Measurements from ENCODE around the gene MACROD2.
A peak's percentile ranks its signal among the peaks of the same experiment; 100 is the strongest.

MACROD2 gene

GRCh38 chr20:14710951-14711350 lies 715.6 kb downstream of the MACROD2 start:
- DNase-seq (ENCODE audit: low read depth), result no peak

- DNase-seq (ENCODE audit: low read depth), result peak; percentile 18
Measured at GRCh38 chr20:14711652-14712051, 716.3 kb downstream of the MACROD2 start.

- DNase-seq (ENCODE audit: low read depth), result peak; percentile 82
Measured at GRCh38 chr20:14712302-14712739, 717.0 kb downstream of the MACROD2 start.

- no peak for DNase-seq (ENCODE audit: low read depth)
Measured at GRCh38 chr20:14715400-14715799, 720.1 kb downstream of the MACROD2 start.

GRCh38 chr20:14716351-14716801 lies 721.1 kb downstream of the MACROD2 start:
- no peak for DNase-seq (ENCODE audit: low read depth)

GRCh38 chr20:14717134-14717999 lies 722.1 kb downstream of the MACROD2 start:
- DNase-seq (ENCODE audit: low read depth), result no peak

- DNase-seq (ENCODE audit: low read depth), result no peak
Measured at GRCh38 chr20:14720251-14720650, 724.9 kb downstream of the MACROD2 start.

GRCh38 chr20:14721926-14722452 lies 726.7 kb downstream of the MACROD2 start:
- DNase-seq (ENCODE audit: low read depth), result no peak

- DNase-seq (ENCODE audit: low read depth), result no peak
Measured at GRCh38 chr20:14723614-14724013, 728.3 kb downstream of the MACROD2 start.

- DNase-seq (ENCODE audit: low read depth), result no peak
Measured at GRCh38 chr20:14724036-14724435, 728.7 kb downstream of the MACROD2 start.

GRCh38 chr20:14724468-14724867 lies 729.2 kb downstream of the MACROD2 start:
- no peak for DNase-seq (ENCODE audit: low read depth)

- DNase-seq (ENCODE audit: low read depth), result no peak
Measured at GRCh38 chr20:14726591-14726990, 731.3 kb downstream of the MACROD2 start.

GRCh38 chr20:14727485-14728150 lies 732.3 kb downstream of the MACROD2 start:
- DNase-seq (ENCODE audit: low read depth), result no peak

GRCh38 chr20:14729390-14729789 lies 734.1 kb downstream of the MACROD2 start:
- no peak for DNase-seq (ENCODE audit: low read depth)

GRCh38 chr20:14732343-14732742 lies 737.0 kb downstream of the MACROD2 start:
- DNase-seq (ENCODE audit: low read depth), result no peak

- DNase-seq (ENCODE audit: low read depth), result no peak
Measured at GRCh38 chr20:14732996-14733395, 737.7 kb downstream of the MACROD2 start.

GRCh38 chr20:14740380-14740779 lies 745.1 kb downstream of the MACROD2 start:
- no peak for DNase-seq (ENCODE audit: low read depth)

GRCh38 chr20:14741616-14742015 lies 746.3 kb downstream of the MACROD2 start:
- DNase-seq (ENCODE audit: low read depth), result no peak

- DNase-seq (ENCODE audit: low read depth), result no peak
Measured at GRCh38 chr20:14744723-14745122, 749.4 kb downstream of the MACROD2 start.

- DNase-seq (ENCODE audit: low read depth), result no peak
Measured at GRCh38 chr20:14745830-14746229, 750.5 kb downstream of the MACROD2 start.

GRCh38 chr20:14751191-14751590 lies 755.9 kb downstream of the MACROD2 start:
- no peak for DNase-seq (ENCODE audit: low read depth)

GRCh38 chr20:14757728-14758127 lies 762.4 kb downstream of the MACROD2 start:
- no peak for DNase-seq (ENCODE audit: low read depth)

- DNase-seq (ENCODE audit: low read depth), result no peak
Measured at GRCh38 chr20:14758356-14758755, 763.0 kb downstream of the MACROD2 start.

Data from iris pigment epithelial cell (primary cell).